CD4-positive, alpha-beta T cell treated with Interferon alpha-2 for 1 hour (primary cell): Measurements from ENCODE around the gene ABCB9.
A peak's percentile ranks its signal among the peaks of the same experiment; 100 is the strongest.
"Not testable (repeated sequence)": the region's sequence is repeated elsewhere in the genome, so short reads cannot be mapped to it uniquely, and the experiment has no call there.

ENCODE experiments used
- DNase-seq, 2 donors: peaks; one replicate each; pipeline ENCODE4 v3.0.0-alpha.2; 2020 to 2022

Gene ABCB9

DNA sequence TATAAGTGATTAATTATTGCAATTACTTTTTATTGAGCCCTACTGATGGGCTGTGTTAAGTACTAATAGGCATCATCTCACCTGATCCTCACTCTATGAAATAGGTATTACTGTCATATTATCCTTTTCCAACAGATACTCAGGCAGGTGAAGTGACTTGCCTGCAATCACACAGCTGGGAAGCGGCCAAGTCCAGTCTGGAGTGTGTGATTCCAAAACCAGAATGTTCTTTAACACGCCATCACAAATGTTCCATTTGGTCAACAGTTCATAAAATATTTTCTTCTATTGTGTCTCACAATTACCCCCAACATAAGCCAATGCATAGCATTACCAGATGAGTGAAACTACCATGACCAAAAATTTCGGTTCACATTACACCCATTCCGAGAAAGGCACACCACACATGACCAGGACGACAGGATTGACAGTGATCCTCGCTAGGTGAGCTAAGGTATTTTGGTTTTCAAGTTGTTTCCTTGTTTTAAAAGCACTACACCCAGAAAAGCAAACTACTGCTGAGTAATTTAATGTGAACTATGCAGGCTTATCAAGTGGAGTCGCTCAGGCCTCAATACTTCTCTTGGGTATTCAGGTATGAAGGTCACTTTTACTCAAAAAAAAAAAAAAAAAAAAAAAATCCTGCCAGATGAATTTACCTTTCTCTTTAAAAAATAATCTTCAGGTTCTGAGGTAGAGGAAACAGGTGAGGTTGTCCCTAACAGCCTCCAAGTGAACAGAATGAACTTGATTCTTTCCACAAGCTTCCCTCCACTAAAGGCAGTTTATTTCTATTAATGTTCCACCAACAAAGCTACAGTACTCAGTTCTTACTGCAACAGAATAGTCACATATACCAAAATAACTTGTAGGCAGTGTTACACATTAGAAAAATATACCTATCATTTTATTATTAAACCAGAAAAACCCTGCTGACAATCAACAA, 72.8 kb downstream of the ABCB9 start:
- DNase-seq = no peak

DNA sequence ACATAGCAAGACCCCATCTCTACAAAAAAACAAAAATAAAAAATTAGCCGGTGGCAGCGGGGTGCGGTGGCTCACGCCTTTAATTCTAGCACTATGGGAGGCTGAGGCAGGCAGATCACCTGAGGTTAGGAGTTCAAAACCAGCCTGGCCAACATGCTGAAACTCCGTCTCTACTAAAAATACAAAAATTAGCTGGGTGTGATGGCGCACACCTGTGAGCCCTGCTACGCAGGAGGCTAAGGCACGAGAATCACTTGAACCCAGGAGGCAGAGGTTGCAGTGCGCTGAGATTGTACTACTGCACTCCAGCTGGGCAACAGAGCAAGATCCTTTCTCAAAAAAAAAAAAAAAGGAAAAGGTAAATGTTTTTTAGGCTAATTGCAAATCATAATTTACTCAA, 73.5 kb downstream of the ABCB9 start:
- DNase-seq = not testable (repeated sequence)

DNA sequence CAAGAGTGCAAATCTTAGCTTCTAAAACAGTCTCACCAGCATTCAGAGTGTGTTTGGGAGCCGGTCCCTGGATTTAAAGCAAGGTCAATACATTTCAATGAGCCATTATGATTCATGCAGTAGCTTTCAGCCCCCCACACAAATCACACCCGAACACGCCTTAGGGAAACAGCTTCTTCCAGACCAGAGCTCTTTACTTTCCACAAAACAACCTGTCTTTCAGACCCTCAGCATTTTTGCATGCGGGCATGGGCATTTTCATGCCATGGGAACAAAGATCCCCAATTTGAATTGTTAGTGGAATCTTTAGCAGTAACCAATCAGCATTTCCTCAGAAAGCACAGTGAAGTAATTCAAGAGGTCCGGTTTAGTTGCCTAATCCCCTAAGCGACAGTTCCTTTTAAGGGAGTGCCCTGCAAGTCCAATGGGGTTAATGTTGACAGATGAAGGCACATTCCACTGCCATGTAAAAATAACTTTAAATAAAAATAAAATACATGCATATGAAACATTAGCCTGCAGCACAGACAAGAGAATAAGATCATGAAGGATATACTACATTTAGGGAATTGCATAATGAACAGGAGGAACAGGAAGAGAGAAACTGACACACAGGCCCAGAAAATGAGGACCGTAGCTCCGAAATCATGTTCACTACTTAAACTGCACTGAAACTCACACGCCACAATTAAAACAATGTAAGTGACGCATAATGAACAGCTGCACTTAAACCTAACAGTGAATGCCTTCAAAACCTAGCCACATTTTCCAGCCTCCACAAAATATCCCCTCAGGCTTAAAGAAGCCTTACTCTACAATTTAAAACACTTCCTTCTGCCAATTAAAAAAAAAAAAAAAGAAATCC, 74.4 kb downstream of the ABCB9 start:
- DNase-seq = no peak

DNA sequence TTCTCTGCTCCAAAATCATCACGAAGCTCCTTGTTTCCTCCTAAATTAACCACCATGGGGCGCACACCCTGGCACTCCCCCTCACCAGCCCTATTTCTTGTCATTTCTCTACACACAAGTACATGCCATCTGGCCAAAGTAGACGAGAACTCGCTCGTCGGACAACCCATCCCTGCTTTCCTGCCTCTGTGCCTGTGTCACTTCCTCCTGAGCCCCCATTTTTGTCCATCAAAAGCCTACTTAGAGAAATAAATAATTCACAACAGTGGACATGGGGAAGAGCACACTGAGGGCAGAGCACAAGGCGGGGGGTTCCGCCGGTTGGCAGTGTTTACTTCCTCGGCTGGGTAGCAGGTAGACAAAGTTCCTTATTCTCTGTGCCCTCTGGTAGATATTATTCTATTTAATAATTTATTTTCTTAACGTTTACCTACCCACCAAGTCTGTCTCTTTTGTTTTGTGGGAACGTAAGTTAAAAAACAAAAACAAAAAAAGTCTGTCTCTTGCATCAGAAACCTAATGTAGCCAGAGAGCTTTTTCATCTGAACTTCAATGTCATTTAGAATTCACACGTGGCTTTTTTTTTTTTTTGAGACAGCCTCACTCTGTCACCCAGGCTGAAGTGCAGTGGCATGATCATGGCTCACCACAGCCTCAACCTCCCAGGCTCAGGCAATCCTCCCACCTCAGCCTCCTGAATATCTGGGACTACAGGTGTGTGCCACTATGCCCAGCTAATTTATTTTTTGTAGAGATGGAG, 76.3 kb downstream of the ABCB9 start:
- DNase-seq = no peak

DNA sequence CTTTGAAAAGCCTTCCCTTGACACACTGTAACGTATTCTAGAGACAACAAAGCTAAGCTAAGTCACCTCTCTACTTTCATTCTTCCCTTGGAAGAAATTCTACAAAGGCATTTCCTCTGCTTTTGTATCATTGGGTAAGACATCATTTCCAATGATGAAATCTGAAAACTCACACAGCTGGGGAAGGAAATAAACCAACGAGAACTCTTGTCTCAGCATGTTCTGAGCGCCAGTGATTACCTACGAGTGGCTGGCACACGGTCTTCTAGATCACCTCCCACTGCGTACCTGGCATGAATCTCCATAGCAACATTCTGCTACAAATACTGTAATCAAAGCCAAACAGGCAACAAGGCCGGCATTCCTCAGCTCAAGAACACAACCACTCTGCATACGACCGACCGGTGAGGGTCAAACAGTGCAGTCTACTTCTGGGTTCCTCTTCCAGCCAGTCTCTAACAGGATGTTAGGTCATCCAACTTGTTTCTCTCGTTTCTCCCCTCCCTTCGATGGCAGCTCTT, 78.0 kb downstream of the ABCB9 start:
- peak; percentile 77 to 82 for DNase-seq

DNA sequence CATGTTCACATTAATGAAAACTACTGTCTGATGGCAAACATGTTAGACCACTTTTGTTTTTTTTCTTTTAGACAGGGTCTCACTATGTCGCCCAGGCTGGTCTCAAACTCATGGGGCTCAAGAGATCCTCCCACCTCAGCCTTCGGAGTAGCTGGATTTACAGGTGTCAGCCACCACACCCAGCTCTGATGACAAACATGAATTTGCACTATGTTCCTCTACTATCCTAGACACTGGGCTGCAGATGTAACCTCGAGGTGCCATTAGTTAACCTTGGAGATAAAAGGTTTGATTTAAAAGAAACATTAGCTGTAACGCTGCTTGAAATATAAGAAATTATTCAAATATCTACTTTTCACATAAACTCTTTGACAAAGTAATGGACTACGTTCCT, 78.4 kb downstream of the ABCB9 start:
- DNase-seq = no peak

DNA sequence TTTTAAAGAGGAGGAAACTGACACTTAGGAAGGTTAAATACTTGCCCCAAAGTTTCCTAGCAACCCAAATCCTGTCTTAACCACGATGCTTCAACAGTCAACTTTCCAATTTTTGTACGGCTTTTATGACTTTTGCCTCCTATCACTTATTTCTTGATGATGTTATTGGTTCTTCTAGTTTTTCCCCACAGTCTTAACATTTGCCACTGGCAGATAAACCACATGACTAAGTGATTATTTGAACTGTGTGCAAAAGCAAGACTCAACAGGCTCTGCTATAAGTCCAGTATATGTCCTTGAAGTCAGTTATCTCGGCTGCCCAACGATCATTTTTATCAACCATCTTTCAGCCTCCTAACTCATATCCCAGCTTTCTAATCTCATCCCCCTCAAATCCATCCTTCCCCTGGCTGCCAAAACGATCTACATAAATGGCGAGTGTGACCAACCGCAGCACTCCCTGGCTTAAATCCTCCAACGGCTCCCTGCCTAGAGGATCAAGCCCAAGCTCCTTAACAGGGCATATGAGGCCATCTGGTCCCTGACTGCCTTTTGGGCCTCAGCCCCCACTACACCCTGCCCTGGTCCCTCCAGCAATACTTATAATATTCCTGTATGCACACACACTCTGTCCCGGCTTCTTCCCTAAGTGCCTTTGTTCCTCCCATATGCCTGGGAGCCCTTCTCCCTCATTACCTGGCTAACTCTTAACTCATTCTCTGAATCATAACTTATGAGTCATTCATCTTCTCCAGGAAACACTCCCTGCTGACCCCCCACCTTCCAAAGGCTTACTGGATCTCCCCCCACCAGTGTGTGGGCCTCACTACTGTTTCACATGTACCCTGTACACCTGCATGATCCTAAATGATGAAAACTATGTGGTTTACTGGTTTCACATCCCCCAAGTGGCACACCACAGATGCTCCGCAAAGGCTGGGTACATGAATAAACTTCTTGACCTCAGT, 79.1 kb downstream of the ABCB9 start:
- DNase-seq = peak; percentile 50 to 53

DNA sequence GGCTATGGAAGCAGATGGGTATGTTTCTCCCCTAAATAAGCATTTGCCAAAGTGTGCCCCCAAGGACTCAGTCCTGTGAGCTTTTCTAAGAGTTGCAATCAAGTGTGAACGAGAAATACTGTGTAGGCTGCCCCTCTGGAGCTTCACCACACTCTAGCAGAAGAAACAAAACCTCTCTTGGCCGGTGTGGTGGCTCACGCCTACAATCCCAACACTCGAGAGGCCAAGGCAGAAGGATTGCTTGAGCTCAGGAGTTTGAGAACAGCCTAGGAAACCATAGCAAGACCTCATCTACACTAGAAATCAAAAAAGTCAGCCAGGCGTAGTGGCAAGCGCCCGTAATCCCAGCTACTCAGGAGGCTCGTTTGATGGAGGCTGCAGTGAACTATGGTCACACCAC, 80.1 kb downstream of the ABCB9 start:
- no peak for DNase-seq

DNA sequence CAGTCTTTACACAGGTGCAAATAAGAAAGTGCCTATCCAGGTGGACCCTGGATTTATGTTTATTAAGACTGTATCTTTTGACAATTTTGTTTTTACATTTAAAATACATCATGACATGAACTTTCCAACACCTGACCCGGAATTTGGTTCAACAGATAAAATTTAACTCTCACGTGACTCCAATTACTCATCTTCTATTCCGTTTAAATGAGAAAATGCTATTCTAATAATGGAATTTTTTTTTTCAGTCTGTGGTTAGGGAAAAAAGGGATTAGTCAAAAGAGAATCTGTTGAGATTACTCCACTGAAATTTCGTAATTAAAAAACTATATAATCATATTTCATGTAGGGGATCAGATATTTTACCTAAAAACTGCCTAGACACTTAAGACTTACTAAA, 81.4 kb downstream of the ABCB9 start:
- DNase-seq = no peak

DNA sequence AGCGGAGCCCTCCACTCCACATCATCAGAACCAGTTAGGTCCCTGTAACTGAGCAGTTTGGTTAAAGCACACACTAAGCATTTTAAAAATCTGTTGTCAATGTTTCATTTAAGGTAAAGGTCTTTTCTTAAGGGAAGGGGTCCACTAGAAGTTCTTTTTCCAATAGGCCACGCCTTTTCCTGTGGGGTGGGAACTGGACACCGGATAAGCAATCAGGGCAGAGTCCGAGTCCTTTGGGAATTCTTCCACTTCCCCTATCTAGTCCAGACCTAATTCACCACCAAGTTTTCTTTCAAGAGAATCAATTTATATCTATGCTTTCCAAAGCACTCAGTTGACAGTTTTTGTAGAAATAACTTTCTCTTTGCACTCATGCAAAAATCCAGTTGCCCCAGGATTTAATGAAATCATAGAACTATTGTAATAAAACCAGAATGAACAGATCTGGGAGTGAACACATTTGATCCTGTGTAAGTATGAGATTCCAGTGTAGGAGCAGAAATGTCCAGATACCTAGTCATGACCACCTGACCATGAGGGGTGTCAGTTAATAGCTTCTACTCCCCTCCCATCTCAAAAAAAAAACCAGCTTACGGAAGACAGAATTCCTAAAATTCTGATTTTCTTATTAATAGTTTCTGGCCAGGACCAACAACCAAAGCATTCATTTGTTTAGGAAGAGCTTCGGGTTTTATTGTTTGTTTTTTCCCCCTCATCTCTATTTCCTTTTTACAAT, 82.0 kb downstream of the ABCB9 start:
- DNase-seq = no peak

DNA sequence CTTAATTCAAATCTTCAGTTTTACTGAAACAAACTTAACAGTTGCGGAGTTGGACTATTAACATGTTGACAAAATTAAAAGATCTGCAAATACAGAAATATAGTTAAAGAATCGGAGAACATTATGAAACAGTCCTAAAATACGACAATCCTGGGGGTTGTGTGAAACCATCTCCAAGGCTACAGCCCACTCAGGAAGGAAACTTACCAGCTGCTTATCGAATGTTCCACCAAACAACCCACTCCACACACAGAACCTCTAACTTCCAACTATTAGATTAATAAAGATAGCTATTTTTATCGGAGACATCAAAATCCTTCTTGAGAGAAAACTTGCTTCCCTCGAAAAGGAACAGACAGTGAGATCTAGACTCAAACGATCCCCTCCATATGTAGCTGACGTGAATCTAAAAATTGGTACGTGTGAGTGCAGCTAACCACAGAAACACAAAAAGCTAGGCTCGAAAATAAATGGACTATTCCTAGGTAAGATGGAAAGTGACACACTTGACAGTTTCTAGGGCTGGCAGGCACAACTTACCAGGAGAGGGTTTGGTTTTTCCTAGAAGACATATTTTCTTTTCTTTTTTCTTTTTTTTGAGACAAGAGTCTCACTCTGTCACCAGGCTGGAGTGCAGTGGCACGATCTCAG, 83.2 kb downstream of the ABCB9 start:
- no peak for DNase-seq

DNA sequence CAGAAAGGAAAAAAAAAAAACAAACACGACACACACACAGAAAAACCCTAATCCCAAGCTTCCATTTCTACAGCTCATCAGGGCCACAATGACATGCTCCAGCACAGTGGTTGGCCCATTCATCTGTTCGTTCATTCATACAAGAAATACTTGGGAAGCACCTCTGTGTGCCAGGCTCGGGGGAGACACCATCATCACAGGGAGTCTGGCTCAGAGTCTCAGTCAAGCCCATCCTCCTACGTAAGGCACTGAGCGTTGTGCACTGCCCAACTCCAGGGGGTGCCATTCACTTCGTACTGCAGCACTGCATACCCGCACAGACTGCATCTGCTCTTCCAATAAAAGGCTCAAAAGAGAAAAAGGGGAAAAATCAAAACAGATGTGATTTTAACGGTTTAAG, 85.6 kb downstream of the ABCB9 start:
- peak in 1 of 2 donors; percentile 40 for DNase-seq

DNA sequence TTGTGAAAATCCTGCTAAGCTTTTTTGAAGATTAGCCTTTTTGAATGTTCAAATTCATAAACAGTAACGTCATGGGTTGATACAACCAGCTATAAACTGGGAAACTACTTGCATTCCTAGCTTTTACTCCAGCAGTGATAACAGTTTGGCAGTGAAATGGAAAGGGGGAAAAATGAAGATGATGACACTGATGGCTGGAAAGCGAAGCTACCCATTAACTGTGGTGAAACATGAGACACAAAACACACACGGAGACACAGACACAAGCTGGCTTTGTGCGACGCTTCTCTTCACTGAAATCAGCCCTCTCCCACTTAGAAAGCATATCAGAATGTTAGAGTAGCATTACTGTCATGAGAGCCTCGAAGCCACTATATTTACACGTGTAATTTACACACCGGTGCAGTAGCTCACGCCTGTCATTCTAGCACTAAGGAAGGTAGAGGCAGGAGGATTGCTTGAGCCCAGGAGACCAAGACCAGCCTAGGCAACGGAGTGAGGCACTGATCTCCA, 86.1 kb downstream of the ABCB9 start:
- no peak for DNase-seq
